Kidney tubule cell (primary cell): Measurements from ENCODE around the gene TMEM51.
A peak's percentile ranks its signal among the peaks of the same experiment; 100 is the strongest.
"Not testable (repeated sequence)": the region's sequence is repeated elsewhere in the genome, so short reads cannot be mapped to it uniquely, and the experiment has no call there.

Experiments used
- DNase-seq: peaks from one replicate; pipeline ENCODE4 v3.0.0-alpha.2; 2018; ENCODE audit warnings: low spot score

Gene TMEM51

DNA sequence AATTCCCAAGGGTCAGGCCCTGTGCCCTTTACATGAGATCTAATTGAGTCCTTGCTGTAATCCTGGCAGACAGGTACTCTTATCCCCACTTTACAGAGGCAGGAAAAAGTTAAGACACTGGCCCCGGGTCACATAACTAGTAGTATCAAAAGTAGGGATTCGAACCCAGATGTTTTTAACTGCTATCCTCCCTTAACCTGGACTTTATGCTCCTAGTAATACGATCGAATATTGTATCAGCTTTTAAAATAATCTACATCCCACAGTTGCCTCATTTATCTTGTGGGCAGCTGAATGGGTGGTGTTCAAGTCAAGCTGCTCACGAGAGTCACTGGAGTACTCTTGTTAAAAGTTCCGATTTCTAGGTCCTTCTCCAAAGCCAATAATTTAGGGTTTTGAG is 25.5 kb upstream of the TMEM51 start:
- no peak for DNase-seq

DNA sequence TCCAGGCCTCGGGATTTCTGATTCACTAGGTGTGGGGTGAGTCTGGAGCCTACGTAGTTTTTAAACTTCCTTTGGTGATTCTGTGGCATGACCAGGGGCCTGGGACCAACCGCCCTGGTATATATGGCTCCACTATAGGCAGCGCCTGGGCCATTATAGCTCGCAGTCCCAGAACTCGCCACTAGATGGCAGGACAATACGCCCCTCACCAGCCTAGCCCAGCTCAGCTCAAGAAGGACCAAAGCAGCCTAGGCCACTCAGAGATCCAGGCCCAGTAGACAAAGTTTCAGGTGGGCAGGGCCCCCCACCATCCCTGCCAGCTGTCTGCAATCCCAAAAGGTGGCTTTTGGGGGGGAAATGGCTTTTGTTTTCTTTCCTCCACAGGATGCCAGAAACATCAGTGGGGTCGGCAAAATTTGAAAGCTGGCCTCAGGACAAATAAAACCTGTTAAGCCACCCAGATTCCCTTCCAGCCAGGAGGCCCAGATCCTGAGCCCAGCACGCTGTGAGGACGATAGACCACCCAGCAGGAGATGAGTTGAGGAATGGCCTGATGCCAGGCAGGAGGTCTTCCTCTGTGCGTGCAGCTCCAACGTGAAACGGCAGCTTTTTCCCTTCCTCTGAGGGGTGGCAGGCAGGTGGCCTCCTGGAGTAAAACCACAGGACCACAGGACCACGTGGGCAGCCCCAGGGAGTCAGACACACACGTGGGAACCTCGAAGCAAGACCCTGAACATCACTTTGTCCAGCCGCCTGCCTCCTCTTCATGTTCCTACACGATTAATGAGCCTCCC is 24.8 kb upstream of the TMEM51 start:
- DNase-seq, result peak; percentile 72

DNA sequence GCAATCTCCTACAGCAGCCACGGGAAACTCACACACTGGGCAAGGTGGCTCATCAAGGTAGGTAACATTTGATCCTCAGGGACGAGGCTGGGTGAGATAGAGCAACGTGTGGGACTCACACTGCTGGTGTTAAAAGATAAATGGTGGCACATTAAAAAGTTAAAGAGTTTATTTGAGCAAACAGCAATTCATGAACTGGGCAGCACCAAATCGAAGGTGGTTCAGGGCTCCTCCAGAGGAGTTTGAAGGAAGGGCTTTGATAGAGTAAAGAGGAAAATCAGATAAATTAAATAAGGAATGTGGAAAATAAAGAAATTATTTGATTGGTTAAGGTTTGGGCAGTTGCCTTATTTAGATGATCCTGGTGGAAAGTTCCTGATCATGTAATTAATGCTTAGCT is 23.6 kb upstream of the TMEM51 start:
- no peak for DNase-seq

DNA sequence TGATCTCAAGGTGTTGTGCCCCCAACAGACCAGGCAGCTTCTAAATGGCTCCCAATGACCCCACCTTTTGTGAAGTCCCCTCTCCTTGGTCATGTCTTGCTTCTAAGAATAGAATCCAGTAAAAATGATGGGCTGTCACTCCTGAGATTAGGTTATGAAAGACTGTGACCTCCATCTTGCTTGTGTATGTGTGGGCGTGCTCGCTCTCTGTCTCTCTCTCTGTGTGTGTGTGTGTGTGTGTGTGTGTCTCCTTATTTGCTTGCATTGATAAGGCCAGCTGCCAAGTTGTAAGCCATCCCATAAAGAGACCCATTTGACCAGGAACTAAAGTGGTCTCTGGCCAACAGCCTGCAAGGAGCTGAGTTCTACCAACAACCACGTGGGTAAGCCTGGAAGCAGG is 22.9 kb upstream of the TMEM51 start:
- DNase-seq, result no peak

DNA sequence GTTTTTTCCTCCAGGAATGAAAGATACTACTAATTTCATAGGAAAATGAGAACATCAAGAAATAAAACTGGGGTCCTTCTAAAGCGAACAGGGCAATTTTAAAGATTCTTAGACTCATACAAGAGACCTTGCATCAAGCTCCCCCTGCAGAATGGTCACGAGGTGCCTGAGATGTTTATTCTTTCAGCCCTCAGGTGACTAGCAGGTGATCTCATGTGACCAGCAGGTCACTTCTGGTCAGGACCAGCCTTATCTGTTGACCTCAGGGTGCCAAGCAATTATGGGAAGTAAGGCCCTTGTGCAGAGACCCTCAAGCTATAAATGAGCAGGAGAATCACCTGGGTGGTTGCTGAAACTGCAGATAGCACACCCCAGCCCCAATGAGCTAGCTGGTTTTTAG is 20.6 kb upstream of the TMEM51 start:
- no peak for DNase-seq

DNA sequence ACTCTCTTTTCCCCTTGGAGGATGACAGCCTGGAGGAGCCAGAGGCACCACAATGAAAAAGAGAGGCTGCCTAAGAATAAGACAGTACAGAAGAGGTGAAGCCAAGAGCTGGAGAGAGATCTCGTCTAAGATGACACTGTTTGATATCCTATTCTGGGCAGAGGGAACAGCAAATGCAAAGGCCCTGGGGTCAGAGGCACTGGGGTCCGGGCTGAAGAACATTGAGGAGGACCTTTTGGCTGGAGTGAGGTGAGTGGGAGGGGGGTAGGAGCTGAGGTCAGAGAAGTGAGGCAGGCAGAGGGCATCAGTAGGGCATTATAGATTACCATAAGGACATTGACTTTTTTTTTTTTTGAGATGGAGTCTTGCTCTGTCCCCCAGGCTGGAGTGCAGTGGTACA is 19.3 kb upstream of the TMEM51 start:
- no peak for DNase-seq

DNA sequence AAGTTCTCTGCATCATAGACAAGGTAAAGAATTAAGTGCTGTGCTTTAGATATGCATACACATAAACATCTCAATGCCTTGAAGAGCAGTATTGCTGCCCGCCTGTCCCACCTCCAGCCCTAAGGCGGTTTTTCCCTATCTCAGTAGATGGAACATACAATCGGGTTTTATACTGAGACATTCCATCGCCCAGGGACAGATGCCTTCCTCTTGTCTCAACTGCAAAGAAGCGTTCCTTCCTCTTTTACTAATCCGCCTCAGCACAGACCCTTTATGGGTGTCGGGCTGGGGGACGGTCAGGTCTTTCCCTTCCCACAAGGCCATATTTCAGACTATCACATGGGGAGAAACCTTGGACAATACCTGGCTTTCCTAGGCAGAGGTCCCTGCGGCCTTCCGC is 17.9 kb upstream of the TMEM51 start:
- not testable (repeated sequence) for DNase-seq

DNA sequence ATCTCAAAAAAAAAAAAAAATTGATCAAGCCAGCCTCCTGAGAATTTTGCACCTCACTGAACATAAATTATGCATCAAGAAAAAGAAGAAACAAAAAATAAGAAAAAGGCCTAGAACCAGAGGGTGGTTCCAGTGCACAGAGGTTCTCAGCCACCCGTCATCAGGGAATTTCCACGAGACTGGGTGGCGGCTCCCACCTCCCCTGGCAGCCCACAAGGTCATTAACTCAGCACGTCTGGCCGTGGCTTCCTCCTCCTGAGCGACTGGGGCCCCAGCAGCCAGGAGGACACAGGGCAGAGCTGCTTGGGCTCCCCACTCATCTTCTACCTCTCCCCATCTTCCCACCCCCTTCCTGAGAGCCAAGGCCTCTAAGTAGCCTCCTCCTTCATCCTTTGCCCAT is 15.7 kb upstream of the TMEM51 start:
- DNase-seq, result peak; percentile 78

DNA sequence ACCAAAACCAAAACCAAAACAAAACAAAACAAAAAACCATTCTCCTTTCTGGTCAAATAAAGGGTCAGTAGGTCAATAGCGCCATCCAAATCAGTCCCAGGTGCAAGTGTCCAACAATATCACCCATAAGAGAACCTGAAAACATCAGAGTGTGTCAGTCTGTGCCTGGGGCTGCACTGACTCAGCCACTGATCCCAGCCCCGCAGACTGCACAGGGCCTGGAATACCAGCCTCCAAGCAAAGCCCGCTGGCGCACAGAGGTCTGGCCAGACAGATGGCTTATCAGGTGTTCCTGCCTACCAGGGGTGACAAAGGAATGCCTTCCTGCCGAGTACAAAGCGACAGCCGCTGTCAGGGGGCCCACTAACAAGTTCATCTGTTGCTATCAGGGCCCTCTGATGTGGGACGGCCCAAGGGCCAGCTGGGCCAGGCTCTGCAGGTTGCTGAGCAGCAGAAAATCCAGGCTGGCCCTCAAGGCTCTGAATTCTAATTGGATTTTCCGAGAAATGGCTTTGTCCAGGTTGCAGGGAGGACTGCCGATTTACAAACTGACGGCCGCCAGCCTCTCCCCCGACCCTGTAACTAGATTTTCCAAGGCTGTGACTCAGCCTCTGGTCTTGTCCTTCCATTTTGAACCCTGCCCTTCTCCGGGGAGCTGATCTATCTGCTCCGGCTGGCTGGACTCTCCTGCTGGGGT is 13.7 kb upstream of the TMEM51 start:
- DNase-seq, result peak; percentile 67

DNA sequence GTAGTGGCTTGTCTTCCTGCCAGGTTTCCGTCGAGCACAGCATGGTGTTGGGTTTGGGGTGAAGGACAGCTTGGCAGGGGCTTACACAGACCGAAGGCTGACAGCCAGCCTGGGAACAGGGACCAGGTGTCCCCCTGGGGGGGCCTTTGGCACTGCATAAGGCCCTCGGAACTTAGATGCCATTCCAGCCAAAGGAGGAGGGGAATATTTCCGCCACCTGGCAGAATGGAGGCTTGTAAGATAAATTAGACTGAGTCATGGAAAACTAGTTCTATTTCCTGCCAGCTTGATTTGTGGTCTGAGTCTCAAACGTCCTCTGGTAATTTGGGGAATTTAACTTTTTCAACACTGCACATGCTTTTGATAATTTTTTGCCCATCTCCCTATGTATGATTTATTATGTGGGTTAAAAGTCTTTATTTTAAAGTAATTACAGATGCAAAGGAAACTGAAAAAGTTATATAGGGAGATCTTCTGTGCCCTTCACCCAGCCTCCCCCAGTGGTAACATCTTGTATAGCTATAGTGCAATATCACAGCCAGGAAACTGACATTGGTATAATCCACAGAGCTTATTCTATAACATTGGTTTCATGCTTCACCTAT is 11.5 kb upstream of the TMEM51 start:
- DNase-seq, result peak; percentile 60

DNA sequence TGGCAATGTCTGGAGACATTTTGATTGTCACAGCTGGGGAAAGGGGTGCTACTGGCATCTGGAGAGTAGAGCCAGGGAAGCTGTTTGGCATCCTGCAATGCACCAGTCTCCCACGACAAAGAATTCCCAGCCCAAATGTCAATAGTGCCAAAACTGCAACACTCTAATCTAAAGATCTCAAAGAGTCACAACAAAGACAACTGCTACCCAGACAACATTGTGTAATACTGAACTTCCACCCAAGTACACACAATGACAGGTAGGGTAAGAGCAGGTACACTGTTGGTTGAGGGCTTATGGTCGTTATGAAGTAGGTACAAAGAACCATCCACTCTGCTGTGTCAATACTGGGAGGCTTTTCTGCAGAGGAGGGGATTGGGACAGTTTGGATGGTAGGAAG is 8.2 kb upstream of the TMEM51 start:
- no peak for DNase-seq

DNA sequence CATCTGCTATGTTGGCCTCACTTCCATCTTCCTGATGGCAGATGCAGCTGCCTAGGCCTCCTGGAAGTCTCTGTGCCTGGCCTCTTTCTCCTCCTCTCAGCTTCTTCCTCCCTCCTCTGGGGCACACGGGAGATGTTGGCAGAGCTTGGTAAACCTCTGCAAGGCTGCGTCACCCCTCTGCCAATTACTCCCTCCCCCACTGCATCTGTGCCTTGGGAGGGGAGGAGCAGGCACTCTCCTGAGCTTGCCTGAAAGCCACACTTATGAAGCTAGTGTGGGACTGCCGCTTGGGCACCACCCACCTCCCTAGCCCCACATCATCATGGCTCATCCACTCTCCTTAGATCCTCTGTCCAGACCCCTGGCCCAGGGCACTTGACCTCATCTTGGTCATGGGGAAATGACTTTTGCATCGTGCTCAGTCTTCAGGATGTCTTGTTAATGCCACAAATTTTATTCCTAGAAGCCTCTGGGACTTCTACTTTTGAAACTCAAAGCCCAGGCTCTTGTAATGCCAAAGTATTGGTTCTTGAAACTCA is 7.3 kb upstream of the TMEM51 start:
- DNase-seq, result no peak

DNA sequence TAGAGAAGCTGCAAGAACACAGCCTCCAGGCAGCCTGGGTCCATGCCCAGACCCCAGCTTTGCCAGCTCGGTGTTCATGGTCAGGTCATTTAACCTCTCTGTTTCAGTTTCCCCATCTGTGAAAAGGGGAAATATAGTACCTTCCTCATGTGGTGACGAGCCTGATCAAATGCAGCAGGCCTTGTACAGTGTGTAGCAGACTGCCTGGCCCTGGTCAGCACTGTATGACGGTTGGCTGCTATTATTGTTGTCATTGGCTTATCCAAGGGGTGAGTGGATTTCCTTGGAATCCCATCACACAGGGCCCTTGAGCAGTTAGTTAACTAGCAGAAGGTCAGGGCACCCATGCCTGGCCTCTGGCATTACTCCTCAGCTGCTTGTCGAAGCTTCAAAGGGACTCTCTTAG is 6.6 kb upstream of the TMEM51 start:
- DNase-seq, result no peak

DNA sequence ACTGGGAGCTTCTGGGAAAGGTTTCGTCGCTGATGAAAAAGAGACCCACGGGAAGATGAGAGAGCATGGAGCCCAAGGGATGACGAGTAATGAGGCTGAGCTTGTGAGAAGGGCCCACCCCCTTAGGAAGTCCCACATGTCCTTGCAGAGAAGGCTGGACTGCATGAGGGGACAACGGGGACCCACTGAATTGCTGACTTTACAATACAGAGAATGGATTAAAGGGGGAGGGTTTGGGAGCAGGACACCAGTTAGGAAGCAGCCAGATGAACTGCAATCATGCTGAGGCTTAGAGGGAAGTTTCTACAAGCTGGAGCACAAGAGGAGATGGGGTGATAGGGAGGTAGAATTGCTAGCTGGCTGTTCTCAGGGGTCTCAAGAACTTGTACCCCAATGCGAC is 5.5 kb upstream of the TMEM51 start:
- DNase-seq, result no peak

DNA sequence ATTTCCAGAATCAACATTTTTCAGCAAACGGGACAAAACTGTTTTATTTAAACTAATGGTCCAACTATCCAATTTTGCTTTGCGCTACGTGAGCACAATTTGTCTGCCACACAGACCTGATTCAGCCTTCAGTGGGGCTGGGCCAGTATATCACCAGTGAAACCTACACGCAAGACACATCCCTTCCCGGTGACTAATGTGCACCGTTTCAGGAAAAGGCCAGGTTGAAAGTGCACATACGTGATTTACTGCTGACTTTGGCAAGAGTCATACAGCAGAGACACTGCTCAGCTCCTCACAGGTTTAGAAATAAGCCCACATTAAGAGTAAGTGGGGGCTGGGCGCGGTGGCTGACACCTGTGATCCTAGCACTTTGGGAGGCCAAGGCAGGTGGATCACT is 5.1 kb upstream of the TMEM51 start:
- peak; percentile 53 for DNase-seq

DNA sequence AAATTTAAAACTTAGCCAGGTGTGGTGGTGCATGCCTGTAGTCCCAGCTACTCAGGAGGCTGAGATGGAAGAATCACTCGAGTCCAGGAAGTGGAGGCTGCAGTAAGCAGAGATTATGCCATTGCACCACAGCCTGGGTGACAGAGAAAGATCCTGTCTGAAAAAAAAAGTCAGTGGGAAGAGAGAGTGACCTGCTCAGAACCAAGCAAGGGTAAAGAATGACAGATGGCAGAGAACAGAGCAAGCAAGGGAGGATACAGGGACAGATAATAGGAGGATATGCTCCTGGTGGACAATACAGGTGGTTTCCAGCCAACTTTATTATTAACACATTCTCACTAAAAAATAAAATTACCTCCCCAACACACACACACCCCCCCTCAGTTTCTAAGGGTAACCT is 4.6 kb upstream of the TMEM51 start:
- no peak for DNase-seq

DNA sequence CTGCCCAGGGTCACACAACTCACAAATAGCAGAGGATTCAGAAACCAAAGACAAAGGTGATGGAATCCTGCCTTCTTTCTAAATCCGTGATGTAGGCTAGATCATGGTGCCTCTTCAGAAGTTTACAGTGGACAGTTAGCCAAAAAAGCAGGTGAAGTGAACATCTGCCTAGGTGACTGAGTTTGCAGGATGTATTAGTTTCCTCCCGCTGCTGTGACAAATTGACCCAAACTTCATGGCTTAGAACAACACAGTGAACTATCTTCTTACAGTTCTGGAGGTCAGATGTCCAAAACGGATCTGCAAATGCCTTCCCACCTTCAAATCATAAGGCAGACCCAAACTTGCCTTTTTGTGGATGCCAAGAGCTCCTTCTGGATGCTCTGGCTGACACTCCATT is 3.2 kb upstream of the TMEM51 start:
- no peak for DNase-seq

DNA sequence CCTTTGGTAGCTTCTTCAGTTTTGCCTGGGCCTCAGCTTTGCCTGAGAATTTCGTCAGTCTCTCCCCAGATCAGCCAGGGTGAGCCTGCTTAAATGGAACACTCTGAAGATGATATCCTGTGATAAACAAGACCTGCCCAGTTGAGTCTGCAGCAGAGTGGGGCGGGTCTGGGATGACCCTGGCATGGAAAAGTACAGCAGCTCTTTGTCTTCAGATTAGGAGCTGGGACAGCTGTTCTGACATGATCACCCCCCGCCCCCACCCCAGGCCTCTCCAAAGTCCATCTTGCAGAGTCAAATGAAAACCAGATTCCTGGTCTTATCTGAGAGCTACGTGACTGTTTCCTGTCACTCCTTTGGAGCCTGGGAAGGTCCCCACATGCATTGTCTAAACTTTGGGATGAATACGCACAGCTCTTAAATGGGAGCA is 2.2 kb upstream of the TMEM51 start:
- no peak for DNase-seq

DNA sequence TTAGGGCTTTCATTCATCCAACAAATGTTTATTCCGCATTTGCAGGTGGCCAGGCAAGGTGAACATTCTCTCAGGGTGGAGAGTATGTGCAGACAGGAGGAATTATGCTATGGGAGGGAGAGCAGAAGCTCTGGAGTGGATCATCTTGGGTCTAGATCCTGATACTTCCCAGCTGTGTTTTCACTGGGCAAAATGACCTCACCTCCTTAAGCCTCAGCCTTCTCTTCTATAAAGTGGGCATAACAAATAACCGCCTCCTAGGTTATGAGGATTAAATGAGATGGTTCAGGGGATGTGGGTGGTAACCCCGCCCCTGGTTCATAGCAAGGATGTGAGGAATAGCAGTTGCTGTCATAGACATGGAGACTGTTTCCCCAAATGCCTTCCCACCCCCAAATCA is 1.7 kb upstream of the TMEM51 start:
- DNase-seq, result no peak

DNA sequence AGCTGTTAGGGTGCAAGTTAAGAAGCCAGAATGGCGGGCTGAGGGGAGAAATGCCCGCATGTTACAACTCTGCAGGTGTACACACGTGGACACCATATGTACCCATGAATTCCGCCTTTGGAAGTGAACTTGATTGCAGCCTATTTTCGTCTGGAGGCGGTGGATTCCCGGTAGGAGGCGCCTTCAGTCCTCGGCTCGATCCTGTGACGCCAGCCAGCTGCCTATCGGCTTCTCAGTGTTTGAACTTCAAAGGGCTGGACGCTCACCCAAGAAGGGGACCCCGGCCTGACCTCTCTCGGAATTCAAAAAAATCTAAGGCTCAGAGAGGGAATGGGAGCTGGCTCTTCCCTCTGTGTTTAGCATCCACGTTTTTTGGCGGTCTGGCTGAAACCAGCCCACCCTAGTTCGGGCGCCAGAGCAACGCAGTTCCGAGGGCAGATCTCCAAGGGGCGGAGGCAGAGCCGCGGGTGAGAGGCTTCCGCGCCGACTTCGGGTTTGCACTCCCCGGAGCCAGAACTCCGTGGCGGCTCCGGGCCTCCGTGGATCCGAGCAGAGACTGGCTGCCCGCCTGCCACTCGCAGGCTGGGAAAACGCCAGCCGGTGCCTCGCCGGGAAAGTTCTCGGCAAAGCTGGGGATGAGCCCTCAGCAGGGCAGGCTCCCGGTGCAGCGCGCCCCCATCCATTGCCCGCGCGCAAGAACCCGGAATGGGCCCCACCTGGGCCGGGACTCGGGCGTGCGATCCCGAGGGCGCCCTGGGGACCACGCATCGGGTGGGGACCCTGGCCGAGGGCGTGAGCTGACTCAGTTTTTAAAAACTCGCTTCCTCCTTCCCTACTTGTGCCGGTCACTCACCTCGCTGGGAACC is 996 bp upstream of the TMEM51 start:
- DNase-seq, result peak; percentile 91

DNA sequence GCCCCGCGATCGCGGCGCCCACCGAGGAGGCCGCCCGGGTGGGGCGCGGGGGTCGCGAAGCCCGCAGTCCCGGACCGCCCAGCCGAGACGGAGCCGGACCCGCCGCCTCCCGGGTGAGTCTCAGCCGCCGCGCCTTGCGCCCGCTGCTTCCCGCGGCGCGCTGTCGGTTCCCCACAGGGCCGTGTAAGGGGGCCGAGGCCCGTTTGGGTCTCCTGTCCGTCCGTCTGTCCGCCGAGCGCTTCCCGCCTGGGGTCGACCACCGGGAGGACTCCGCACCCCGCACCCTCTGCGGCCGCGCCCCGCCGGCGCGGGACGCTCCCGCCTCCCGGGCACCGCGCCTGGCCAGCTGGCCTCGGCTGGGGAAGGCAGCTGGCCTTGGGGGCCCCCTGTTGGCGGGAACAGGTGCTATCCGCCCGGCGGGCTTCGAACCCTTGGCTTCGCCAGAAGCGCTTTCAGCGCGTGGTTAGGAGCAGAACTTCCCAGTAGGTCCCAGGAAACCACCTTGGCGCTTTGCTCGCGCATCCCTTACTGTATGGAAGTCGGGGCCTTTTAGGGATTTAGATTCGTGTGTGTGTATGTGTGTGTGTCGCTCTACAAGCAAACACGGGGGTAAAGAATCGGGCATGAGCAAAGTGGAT is 414 bp downstream of the TMEM51 start:
- peak; percentile 74 for DNase-seq
